ENCODE data around the gene BCKDHA. TPM values are rescaled to one million over a fixed set of nuclear protein-coding genes. Genes with fewer than 3 reads are reported as not detected.
"Not testable (repeated sequence)": the region's sequence is repeated elsewhere in the genome, so short reads cannot be mapped to it uniquely, and the experiment has no call there.

Gene BCKDHA
- total RNA-seq, 1 donor from 2014 or later, result 13.4 TPM

DNA sequence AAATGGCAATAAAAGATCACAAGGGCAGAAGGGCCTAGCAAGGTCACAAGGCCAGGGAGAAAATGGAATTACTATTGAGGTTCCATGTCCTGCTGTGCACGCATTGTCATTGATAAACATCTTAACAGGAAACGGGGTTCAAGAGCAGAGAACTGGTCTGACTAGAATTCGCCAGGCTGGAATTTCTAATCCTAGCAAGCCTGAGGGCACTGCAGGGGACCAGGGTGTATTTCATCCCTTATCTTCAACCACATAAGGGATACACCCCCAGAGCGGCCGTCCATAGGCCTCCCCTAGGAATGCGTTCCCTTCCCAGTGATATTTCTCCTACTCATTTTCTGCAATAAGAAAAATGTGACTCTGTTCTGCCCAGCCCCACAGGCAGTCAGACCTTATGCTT is 64.9 kb downstream of the BCKDHA start:
- Histone ChIP-seq H3K9me3 (no peaks in the 10 kb centered on the region), H3K27me3 (ENCODE audit: low read depth) (no peaks in the 10 kb centered on the region), H3K27ac (no peak overlapping the region), H3K4me3 (no peak overlapping the region), H3K4me1 (peaks cover 3% of the 10 kb centered on the region), H3K36me3 (no peaks in the 10 kb centered on the region)
- intact Hi-C loops (cut with DNase I), result no loop called here
- no peak for DNase-seq
- ATAC-seq, result no peak
- TF ChIP-seq, protein P1, sequence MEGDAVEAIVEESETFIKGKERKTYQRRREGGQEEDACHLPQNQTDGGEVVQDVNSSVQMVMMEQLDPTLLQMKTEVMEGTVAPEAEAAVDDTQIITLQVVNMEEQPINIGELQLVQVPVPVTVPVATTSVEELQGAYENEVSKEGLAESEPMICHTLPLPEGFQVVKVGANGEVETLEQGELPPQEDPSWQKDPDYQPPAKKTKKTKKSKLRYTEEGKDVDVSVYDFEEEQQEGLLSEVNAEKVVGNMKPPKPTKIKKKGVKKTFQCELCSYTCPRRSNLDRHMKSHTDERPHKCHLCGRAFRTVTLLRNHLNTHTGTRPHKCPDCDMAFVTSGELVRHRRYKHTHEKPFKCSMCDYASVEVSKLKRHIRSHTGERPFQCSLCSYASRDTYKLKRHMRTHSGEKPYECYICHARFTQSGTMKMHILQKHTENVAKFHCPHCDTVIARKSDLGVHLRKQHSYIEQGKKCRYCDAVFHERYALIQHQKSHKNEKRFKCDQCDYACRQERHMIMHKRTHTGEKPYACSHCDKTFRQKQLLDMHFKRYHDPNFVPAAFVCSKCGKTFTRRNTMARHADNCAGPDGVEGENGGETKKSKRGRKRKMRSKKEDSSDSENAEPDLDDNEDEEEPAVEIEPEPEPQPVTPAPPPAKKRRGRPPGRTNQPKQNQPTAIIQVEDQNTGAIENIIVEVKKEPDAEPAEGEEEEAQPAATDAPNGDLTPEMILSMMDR (IDR thresholded peaks at IDR 0.05), result no peak

DNA sequence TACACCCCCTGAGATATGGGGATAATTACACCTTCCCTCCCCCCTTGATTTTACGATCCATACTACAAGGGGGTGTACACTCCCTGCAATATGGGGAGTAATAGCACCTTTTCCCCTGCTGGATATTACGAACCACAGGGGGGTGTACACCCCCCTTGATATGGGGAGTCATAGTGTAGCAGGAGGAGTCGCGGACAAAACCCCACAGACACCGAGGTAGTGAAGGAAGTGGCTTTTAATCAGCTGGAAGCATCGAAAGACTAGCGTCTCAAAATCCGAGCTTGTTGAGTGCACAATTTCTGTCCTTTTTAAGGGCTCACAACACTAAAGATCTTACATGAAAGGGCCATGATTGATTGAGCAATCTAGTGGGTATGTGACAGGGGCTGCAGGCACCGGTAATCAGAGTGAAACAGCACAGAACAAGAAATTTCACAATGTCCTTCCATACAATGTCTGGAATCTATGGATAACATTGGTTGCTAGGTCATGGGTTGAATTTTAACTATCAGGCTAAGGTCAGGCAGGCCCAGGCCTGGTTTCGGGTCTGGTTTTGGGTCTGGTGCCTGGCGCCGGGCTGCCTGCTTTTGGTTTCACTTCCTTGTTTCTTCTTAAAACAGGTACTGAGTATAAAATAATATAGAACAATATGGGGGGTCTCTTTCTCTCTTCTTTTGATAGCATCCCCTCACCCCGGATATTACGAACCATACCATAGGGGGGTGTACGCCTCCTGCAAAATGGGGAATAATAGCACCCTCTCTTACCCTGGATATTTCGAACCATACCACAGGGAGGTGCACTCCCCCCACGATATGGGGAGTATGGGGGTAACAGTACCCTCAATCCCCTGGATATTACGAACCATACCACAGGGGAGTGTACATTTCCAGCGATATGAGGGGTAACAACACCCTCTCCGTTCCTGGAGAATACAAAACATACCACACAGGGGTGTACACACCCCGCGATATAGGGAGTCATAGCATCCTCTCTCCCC is 65.9 kb downstream of the BCKDHA start:
- H3K4me3 ChIP-seq; H3K4me1 ChIP-seq; intact Hi-C loops (cut with DNase I); H3K36me3 ChIP-seq; ATAC-seq; H3K27me3 ChIP-seq (ENCODE audit: low read depth); H3K27ac ChIP-seq; H3K9me3 ChIP-seq: not testable (repeated sequence)
- DNase-seq, result peak; percentile 79

Other genes starting within 250 kb of the BCKDHA start
- gene CYP2S1, start 204.6 kb upstream of the BCKDHA start, total RNA-seq, result 11.0 TPM
- gene AXL, start 178.6 kb upstream of the BCKDHA start, total RNA-seq, result 92.7 TPM
- gene HNRNPUL1, start 133.4 kb upstream of the BCKDHA start, total RNA-seq, result 191 TPM
- gene CCDC97, start 87.6 kb upstream of the BCKDHA start, total RNA-seq, result 30.3 TPM
- gene TGFB1, start 43.9 kb upstream of the BCKDHA start, total RNA-seq, result 114 TPM
- gene B9D2, start 33.7 kb upstream of the BCKDHA start, total RNA-seq, result 8.2 TPM
- 29.8 TPM for gene TMEM91, start 21.3 kb upstream of the BCKDHA start, total RNA-seq
- 13.2 TPM for gene EXOSC5, start 459 bp upstream of the BCKDHA start, total RNA-seq
- 22.5 TPM for gene B3GNT8, start 29.6 kb downstream of the BCKDHA start, total RNA-seq
- gene DMAC2, start 42.1 kb downstream of the BCKDHA start, total RNA-seq, result 57.7 TPM
- not detected for gene ERICH4, start 45.3 kb downstream of the BCKDHA start, total RNA-seq
- 28.8 TPM for gene CEACAM21, start 178.3 kb downstream of the BCKDHA start, total RNA-seq
- gene CEACAM4, start 229.3 kb downstream of the BCKDHA start, total RNA-seq, result 5.6 TPM

All from lower lobe of right lung (tissue), 2 donors.